Measurements from ENCODE around the gene AGAP2.

Gene AGAP2

GRCh38 chr12:57726884-57727757 is 11.4 kb downstream of the AGAP2 start:
- WGBS, 2 donors (ENCODE audit: extremely low coverage in 2 of 2, insufficient read length in 2 of 2, insufficient replicate concordance in 1 of 2) = no CpG with 5 or more reads among the region's 76 CpGs
- H3K27me3 ChIP-seq (ENCODE audit: control insufficient read depth in 3 of 3, insufficient read depth in 3 of 3, low read depth in 1 of 3, low read length in 3 of 3) = peaks cover 0 to 75% (median 18%) of the 10 kb centered on the region in 3 experiments
- no peak for DNase-seq (ENCODE audit: low spot score)

GRCh38 chr12:57726151-57726883 is 12.2 kb downstream of the AGAP2 start:
- no peak overlapping the region for H2AFZ ChIP-seq (ENCODE audit: low read length)
- no peak overlapping the region for H2BK120ac ChIP-seq (ENCODE audit: low read depth, low read length)
- H3K27me3 ChIP-seq (ENCODE audit: control insufficient read depth in 3 of 3, insufficient read depth in 3 of 3, low read depth in 1 of 3, low read length in 3 of 3) = peaks cover 0 to 68% (median 18%) of the 10 kb centered on the region in 3 experiments
- H3K4me3 ChIP-seq (ENCODE audit: low read length in 2 of 2) = peak overlapping the region in 1 of 2 donors; percentile 79
- peak overlapping the region; percentile 23 for H3K14ac ChIP-seq (ENCODE audit: low read length)
- H3K9me3 ChIP-seq (replicated peaks in 1 of 2; ENCODE audit: control insufficient read depth in 2 of 2, insufficient read depth in 1 of 2, low read depth in 1 of 2, low read length in 2 of 2) = peaks cover 0 to 3% of the 10 kb centered on the region in 2 donors
- no CpG with 5 or more reads among the region's 79 CpGs for WGBS, 2 donors (ENCODE audit: extremely low coverage in 2 of 2, insufficient read length in 2 of 2, insufficient replicate concordance in 1 of 2)
- H2BK5ac ChIP-seq (ENCODE audit: low read length) = peak overlapping the region; percentile 45
- no peak overlapping the region for H4K91ac ChIP-seq (ENCODE audit: low read depth, low read length, poor library complexity)
- peak overlapping the region; percentile 46 for H2AK5ac ChIP-seq (ENCODE audit: low read depth, low read length)
- peak overlapping the region; percentile 57 for H3K23ac ChIP-seq (ENCODE audit: low read depth, low read length, poor library complexity)
- H3K79me1 ChIP-seq (ENCODE audit: low read depth, low read length) = no peaks in the 10 kb centered on the region
- peak overlapping the region; percentile 85 for H3K9ac ChIP-seq (ENCODE audit: low read depth, low read length, poor library complexity)
- peaks cover 0 to 7% of the 10 kb centered on the region in 2 donors for H3K4me1 ChIP-seq (ENCODE audit: control insufficient read depth in 2 of 2, insufficient read depth in 1 of 2, low read depth in 1 of 2, low read length in 2 of 2)
- no peak overlapping the region for H2BK12ac ChIP-seq (ENCODE audit: low read length)
- peak overlapping the region; percentile 75 for H3K18ac ChIP-seq (ENCODE audit: low read length)
- H3K27ac ChIP-seq (replicated peaks; ENCODE audit: low read length) = no peak overlapping the region
- peak overlapping the region; percentile 30 for H2BK15ac ChIP-seq (ENCODE audit: low read length)
- H3K4me2 ChIP-seq (ENCODE audit: insufficient read depth, low read length, poor library complexity, severe bottlenecking) = peak overlapping the region; percentile 99
- peak; percentile 78 for DNase-seq (ENCODE audit: low spot score)
- H4K8ac ChIP-seq (ENCODE audit: low read depth, low read length) = peak overlapping the region; percentile 97
- H3K36me3 ChIP-seq (replicated peaks in 1 of 2; ENCODE audit: control insufficient read depth in 2 of 2, insufficient read depth in 2 of 2, low read length in 2 of 2) = peaks cover 0 to 50% of the 10 kb centered on the region in 2 donors
- no peak overlapping the region for H3K4ac ChIP-seq (ENCODE audit: low read length)

More at GRCh38 chr12:57726884-57727757, 11.4 kb downstream of the AGAP2 start:
- H3K4me3 ChIP-seq (ENCODE audit: low read length in 2 of 2) = peak overlapping the region in 1 of 2 donors; percentile 79
- no peak overlapping the region for H2AFZ ChIP-seq (ENCODE audit: low read length)
- H2BK5ac ChIP-seq (ENCODE audit: low read length) = peak overlapping the region; percentile 45
- no peak overlapping the region for H3K4ac ChIP-seq (ENCODE audit: low read length)
- no peak overlapping the region for H3K14ac ChIP-seq (ENCODE audit: low read length)
- peak overlapping the region; percentile 53 for H2AK5ac ChIP-seq (ENCODE audit: low read depth, low read length)
- H3K18ac ChIP-seq (ENCODE audit: low read length) = peak overlapping the region; percentile 83
- H2BK120ac ChIP-seq (ENCODE audit: low read depth, low read length) = no peak overlapping the region
- no peak overlapping the region for H3K27ac ChIP-seq (replicated peaks; ENCODE audit: low read length)
- H2BK15ac ChIP-seq (ENCODE audit: low read length) = peak overlapping the region; percentile 30
- H3K36me3 ChIP-seq (replicated peaks in 1 of 2; ENCODE audit: control insufficient read depth in 2 of 2, insufficient read depth in 2 of 2, low read length in 2 of 2) = peaks cover 0 to 50% of the 10 kb centered on the region in 2 donors
- no peaks in the 10 kb centered on the region for H3K79me1 ChIP-seq (ENCODE audit: low read depth, low read length)
- peak overlapping the region; percentile 97 for H3K23ac ChIP-seq (ENCODE audit: low read depth, low read length, poor library complexity)
- H4K91ac ChIP-seq (ENCODE audit: low read depth, low read length, poor library complexity) = no peak overlapping the region
- H2BK12ac ChIP-seq (ENCODE audit: low read length) = peak overlapping the region; percentile 42
- H3K4me2 ChIP-seq (ENCODE audit: insufficient read depth, low read length, poor library complexity, severe bottlenecking) = peak overlapping the region; percentile 99
- peak overlapping the region; percentile 49 for H4K8ac ChIP-seq (ENCODE audit: low read depth, low read length)
- peaks cover 0 to 3% of the 10 kb centered on the region in 2 donors for H3K9me3 ChIP-seq (replicated peaks in 1 of 2; ENCODE audit: control insufficient read depth in 2 of 2, insufficient read depth in 1 of 2, low read depth in 1 of 2, low read length in 2 of 2)
- peaks cover 0 to 7% of the 10 kb centered on the region in 2 donors for H3K4me1 ChIP-seq (ENCODE audit: control insufficient read depth in 2 of 2, insufficient read depth in 1 of 2, low read depth in 1 of 2, low read length in 2 of 2)
- peak overlapping the region; percentile 54 for H3K9ac ChIP-seq (ENCODE audit: low read depth, low read length, poor library complexity)

- no peak overlapping the region for H3K9ac ChIP-seq (ENCODE audit: low read depth, low read length, poor library complexity)
- H2AFZ ChIP-seq (ENCODE audit: low read length) = no peak overlapping the region
- peak overlapping the region; percentile 84 for H2BK15ac ChIP-seq (ENCODE audit: low read length)
- H2BK5ac ChIP-seq (ENCODE audit: low read length) = no peak overlapping the region
- H3K23ac ChIP-seq (ENCODE audit: low read depth, low read length, poor library complexity) = no peak overlapping the region
- DNase-seq (ENCODE audit: low spot score) = no peak
- H3K4me3 ChIP-seq (ENCODE audit: low read length in 2 of 2) = peak overlapping the region in 1 of 2 donors; percentile 36
- peak overlapping the region; percentile 73 for H3K18ac ChIP-seq (ENCODE audit: low read length)
- H4K91ac ChIP-seq (ENCODE audit: low read depth, low read length, poor library complexity) = no peak overlapping the region
- H3K79me1 ChIP-seq (ENCODE audit: low read depth, low read length) = no peaks in the 10 kb centered on the region
- peaks cover 0 to 7% of the 10 kb centered on the region in 2 donors for H3K4me1 ChIP-seq (ENCODE audit: control insufficient read depth in 2 of 2, insufficient read depth in 1 of 2, low read depth in 1 of 2, low read length in 2 of 2)
- no peak overlapping the region for H3K27ac ChIP-seq (replicated peaks; ENCODE audit: low read length)
- H2AK5ac ChIP-seq (ENCODE audit: low read depth, low read length) = peak overlapping the region; percentile 46
- no peak overlapping the region for H2BK120ac ChIP-seq (ENCODE audit: low read depth, low read length)
- H4K8ac ChIP-seq (ENCODE audit: low read depth, low read length) = no peak overlapping the region
- WGBS, 2 donors (ENCODE audit: extremely low coverage in 2 of 2, insufficient read length in 2 of 2, insufficient replicate concordance in 1 of 2) = no CpG with 5 or more reads among the region's 10 CpGs
- H3K27me3 ChIP-seq (ENCODE audit: control insufficient read depth in 3 of 3, insufficient read depth in 3 of 3, low read depth in 1 of 3, low read length in 3 of 3) = peaks cover 0 to 63% (median 18%) of the 10 kb centered on the region in 3 experiments
- no peak overlapping the region for H2BK12ac ChIP-seq (ENCODE audit: low read length)
- H3K14ac ChIP-seq (ENCODE audit: low read length) = no peak overlapping the region
- no peak overlapping the region for H3K4me2 ChIP-seq (ENCODE audit: insufficient read depth, low read length, poor library complexity, severe bottlenecking)
- peaks cover 0 to 3% of the 10 kb centered on the region in 2 donors for H3K9me3 ChIP-seq (replicated peaks in 1 of 2; ENCODE audit: control insufficient read depth in 2 of 2, insufficient read depth in 1 of 2, low read depth in 1 of 2, low read length in 2 of 2)
- H3K4ac ChIP-seq (ENCODE audit: low read length) = no peak overlapping the region
- peaks cover 0 to 50% of the 10 kb centered on the region in 2 donors for H3K36me3 ChIP-seq (replicated peaks in 1 of 2; ENCODE audit: control insufficient read depth in 2 of 2, insufficient read depth in 2 of 2, low read length in 2 of 2)
Observed at GRCh38 chr12:57725851-57726150, 12.7 kb downstream of the AGAP2 start.
